ENCODE data around the gene IER5L. TPM values are rescaled to one million over a fixed set of nuclear protein-coding genes. Genes with fewer than 3 reads are reported as not detected.
A peak's percentile ranks its signal among the peaks of the same experiment; 100 is the strongest.

IER5L gene
- total and polyA plus RNA-seq, 8 donors, result 5.7 to 21.4 (median 8.2) TPM

DNA sequence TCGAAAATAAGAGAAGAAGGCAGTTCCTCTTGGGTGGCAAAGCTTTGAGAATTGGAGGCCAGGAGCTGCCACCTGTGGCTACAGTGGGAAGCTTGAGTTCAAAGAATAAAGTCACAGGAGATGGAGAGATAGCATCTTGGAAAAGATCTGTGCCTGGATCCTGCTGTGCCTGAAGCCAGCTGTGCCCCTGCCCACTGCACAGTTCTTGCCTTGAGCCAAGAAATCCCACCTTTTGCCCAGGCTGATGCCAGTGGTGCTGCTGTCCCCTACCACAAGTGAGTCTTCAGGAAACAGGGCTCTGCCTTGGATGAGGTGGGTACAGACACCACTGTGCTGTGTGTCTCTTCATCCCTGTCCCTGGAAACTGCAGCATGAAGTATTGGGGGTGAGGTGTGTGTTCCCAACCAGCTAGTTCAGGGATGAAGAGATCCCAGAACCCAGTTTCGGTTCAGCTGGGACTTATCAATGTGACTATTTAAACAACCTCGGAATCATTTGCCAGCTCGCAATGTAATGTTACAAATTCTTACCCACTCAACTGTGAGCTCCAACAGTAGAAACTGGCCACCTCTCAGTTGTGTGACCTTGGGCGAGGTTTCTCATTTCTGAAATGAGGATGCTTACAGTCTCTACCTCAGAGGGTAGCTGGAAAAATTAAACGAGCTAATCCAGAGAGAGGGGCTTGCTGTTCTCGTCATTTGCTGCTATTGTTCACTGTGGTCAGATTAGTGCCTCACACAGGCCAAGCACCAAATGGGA lies 5.9 kb downstream of the IER5L start:
- TF ChIP-seq, protein P1, sequence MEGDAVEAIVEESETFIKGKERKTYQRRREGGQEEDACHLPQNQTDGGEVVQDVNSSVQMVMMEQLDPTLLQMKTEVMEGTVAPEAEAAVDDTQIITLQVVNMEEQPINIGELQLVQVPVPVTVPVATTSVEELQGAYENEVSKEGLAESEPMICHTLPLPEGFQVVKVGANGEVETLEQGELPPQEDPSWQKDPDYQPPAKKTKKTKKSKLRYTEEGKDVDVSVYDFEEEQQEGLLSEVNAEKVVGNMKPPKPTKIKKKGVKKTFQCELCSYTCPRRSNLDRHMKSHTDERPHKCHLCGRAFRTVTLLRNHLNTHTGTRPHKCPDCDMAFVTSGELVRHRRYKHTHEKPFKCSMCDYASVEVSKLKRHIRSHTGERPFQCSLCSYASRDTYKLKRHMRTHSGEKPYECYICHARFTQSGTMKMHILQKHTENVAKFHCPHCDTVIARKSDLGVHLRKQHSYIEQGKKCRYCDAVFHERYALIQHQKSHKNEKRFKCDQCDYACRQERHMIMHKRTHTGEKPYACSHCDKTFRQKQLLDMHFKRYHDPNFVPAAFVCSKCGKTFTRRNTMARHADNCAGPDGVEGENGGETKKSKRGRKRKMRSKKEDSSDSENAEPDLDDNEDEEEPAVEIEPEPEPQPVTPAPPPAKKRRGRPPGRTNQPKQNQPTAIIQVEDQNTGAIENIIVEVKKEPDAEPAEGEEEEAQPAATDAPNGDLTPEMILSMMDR (IDR thresholded peaks at IDR 0.05), result no peak
- Histone ChIP-seq H3K36me3 (no peaks in the 10 kb centered on the region), H3K9me3 (no peaks in the 10 kb centered on the region), H3K4me1 (peaks cover 14 to 51% of the 10 kb centered on the region in 2 donors), H3K27ac (no peak overlapping the region), H3K4me3 (no peak overlapping the region), H3K27me3 (peaks cover 0 to 19% of the 10 kb centered on the region in 2 donors)
- no peak for DNase-seq
- intact Hi-C loops (cut with DNase I), result loop anchor here in 1 of 2 donors (10.0 kb wide), 1 partner anchor 443 kb away; no protein-coding TSS in a partner anchor
- no peak for ATAC-seq

DNA sequence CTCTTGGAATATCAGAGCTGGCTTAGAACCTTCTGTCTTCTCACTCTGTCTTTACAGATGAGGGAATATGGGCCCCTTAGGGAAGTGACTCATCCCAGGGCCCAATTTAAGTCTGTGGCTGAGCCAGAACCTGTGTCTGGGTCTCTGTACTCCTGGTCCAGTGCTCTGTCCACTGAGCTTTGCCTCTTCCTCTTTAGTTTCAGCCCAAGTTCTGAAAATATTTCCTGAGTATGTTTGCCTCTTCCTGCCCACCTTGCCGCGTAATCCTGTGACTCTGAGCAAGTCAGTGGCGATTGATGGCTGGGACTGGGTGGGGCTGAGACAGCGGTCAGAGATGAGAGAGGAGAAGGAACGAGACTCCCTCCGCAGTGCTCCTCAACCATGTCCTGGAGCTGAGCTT lies 7.8 kb downstream of the IER5L start:
- Histone ChIP-seq H3K27me3 (peaks cover 0 to 9% of the 10 kb centered on the region in 2 donors), H3K27ac (no peak overlapping the region), H3K4me3 (no peak overlapping the region), H3K36me3 (no peaks in the 10 kb centered on the region), H3K4me1 (peaks cover 17 to 54% of the 10 kb centered on the region in 2 donors), H3K9me3 (no peaks in the 10 kb centered on the region)
- TF ChIP-seq, protein P1 (IDR thresholded peaks at IDR 0.05), result no peak
- DNase-seq (no peak), ATAC-seq (no peak)
- intact Hi-C loops (cut with DNase I), result loop anchor here in 1 of 2 donors (10.0 kb wide), 1 partner anchor 445 kb away; no protein-coding TSS in a partner anchor

DNA sequence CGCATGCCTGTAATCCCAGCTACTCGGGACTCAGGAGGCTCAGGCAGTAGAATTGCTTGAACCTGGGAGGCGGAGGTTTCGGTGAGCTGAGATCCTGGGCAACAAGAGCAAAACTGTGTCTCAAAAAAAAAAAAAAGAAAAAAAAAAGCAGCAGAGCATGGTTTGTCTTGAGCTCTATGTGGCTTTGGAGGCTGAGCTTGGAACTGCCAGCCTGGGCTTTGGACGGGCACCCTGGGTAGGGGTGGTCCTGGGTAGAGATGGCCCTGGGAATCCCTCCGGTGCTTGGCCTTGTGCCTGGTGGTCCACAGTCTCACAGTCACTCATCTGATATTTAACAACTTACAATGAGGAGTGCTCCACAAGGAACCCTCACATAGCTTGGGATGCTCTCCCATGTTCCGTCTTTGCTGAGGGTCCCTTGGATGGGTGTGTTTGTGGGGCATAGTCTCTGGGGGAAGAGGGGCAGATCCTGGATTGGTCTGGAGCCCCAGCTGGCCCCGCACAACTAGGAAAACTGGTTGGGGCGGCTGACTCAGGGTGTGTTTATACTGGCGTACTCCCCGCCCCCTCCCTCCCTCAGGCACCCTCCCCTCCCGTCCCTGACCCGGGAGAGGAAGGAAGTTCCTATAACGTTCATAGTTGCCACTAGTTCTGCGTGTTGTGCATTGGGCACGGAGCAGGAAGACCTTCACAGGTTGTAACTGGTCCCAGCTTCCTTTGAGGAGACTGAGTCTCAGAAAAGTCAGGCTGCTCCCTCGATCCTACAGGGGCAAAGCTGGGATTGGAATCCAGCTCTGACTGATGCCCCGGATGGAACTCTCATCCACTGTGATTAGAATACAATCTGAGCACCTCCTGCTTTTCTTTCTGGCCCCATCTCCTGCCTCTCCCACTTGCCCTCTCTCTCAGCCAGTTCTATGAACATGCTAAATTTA lies 11.2 kb downstream of the IER5L start:
- no peaks in the 10 kb centered on the region for H3K36me3 ChIP-seq
- H3K4me3 ChIP-seq, result peak overlapping the region in 1 of 2 donors; percentile 18
- H3K9me3 ChIP-seq, result no peaks in the 10 kb centered on the region
- H3K27ac ChIP-seq, result peak overlapping the region; percentile 80 to 87
- intact Hi-C loops (cut with DNase I), result no loop called here
- ATAC-seq, result peak; percentile 92
- peaks cover 12 to 47% of the 10 kb centered on the region in 2 donors for H3K4me1 ChIP-seq
- TF ChIP-seq, protein P1 (IDR thresholded peaks at IDR 0.05), result no peak
- DNase-seq, result peak; percentile 60 to 90 (median 88)
- no peaks in the 10 kb centered on the region for H3K27me3 ChIP-seq

DNA sequence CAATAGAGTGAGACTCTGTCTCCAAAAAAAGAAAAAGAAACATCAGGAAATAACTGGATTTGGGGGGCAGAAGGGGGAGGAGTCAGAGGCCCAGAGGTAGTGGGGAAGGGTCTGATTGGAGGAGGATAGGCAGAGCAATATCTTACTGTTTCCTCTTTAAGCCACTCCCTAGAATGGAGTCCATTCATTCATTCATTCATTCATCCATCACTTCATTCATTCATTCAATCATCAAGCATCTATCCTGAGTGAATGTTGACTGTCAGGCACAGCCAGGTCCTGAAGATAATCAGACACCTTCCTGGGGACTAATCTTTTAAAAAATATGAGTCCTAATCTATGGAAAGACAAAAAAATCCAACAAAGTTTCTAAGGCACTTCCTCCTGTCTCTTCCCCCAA lies 12.9 kb downstream of the IER5L start:
- DNase-seq (no peak), ATAC-seq (no peak)
- no peaks in the 10 kb centered on the region for H3K27me3 ChIP-seq
- no peaks in the 10 kb centered on the region for H3K36me3 ChIP-seq
- no peaks in the 10 kb centered on the region for H3K9me3 ChIP-seq
- TF ChIP-seq, protein P1 (IDR thresholded peaks at IDR 0.05), result no peak
- intact Hi-C loops (cut with DNase I), result no loop called here
- H3K4me3 ChIP-seq, result no peak overlapping the region
- H3K4me1 ChIP-seq, result peaks cover 12 to 47% of the 10 kb centered on the region in 2 donors
- H3K27ac ChIP-seq, result no peak overlapping the region
